Measurements from ENCODE around the gene EIF3L. TPM values are rescaled to one million over a fixed set of nuclear protein-coding genes. Genes with fewer than 3 reads are reported as not detected.

EIF3L gene
- polyA plus RNA-seq, 1 donor from 2014 or later, result 352 TPM

DNA sequence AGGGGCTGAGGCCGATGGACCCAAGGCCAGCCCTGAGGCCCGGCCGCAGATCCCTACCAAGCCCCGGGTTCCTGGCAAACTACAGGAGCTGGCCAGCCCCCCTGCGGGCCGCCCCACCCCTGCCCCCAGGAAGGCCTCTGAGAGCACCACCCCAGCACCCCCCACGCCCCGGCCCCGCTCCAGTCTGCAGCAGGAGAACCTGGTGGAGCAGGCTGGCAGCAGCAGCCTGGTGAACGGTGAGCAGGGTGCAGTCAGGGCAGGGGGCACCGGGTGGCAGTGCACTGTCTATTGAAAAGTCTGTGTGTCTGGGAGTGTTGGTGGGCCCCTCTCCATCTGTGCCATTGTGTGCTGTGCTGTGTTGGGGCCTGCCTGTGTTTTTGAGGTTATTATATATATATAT, 73.0 kb downstream of the EIF3L start:
- TF ChIP-seq SMC3 (conservative IDR thresholded peaks at IDR 0.05; ENCODE audit: poor library complexity) (no peak), RAD21 (conservative IDR thresholded peaks at IDR 0.05) (no peak), EP300 (conservative IDR thresholded peaks at IDR 0.05; ENCODE audit: poor library complexity, severe bottlenecking) (no peak), MXI1 (conservative IDR thresholded peaks at IDR 0.05; ENCODE audit: poor library complexity, severe bottlenecking) (no peak), POLR2AphosphoS5 (IDR thresholded peaks at IDR 0.05) (no peak), EZH2 (IDR thresholded peaks at IDR 0.05; ENCODE audit: borderline replicate concordance, insufficient read depth, low read length, poor library complexity, severe bottlenecking) (no peak), TAF1 (IDR thresholded peaks at IDR 0.05; ENCODE audit: low read depth) (no peak)
- TF ChIP-seq, protein P1, sequence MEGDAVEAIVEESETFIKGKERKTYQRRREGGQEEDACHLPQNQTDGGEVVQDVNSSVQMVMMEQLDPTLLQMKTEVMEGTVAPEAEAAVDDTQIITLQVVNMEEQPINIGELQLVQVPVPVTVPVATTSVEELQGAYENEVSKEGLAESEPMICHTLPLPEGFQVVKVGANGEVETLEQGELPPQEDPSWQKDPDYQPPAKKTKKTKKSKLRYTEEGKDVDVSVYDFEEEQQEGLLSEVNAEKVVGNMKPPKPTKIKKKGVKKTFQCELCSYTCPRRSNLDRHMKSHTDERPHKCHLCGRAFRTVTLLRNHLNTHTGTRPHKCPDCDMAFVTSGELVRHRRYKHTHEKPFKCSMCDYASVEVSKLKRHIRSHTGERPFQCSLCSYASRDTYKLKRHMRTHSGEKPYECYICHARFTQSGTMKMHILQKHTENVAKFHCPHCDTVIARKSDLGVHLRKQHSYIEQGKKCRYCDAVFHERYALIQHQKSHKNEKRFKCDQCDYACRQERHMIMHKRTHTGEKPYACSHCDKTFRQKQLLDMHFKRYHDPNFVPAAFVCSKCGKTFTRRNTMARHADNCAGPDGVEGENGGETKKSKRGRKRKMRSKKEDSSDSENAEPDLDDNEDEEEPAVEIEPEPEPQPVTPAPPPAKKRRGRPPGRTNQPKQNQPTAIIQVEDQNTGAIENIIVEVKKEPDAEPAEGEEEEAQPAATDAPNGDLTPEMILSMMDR (IDR thresholded peaks at IDR 0.05; ENCODE audit: poor library complexity, severe bottlenecking), result no peak
- TF ChIP-seq, protein P2, sequence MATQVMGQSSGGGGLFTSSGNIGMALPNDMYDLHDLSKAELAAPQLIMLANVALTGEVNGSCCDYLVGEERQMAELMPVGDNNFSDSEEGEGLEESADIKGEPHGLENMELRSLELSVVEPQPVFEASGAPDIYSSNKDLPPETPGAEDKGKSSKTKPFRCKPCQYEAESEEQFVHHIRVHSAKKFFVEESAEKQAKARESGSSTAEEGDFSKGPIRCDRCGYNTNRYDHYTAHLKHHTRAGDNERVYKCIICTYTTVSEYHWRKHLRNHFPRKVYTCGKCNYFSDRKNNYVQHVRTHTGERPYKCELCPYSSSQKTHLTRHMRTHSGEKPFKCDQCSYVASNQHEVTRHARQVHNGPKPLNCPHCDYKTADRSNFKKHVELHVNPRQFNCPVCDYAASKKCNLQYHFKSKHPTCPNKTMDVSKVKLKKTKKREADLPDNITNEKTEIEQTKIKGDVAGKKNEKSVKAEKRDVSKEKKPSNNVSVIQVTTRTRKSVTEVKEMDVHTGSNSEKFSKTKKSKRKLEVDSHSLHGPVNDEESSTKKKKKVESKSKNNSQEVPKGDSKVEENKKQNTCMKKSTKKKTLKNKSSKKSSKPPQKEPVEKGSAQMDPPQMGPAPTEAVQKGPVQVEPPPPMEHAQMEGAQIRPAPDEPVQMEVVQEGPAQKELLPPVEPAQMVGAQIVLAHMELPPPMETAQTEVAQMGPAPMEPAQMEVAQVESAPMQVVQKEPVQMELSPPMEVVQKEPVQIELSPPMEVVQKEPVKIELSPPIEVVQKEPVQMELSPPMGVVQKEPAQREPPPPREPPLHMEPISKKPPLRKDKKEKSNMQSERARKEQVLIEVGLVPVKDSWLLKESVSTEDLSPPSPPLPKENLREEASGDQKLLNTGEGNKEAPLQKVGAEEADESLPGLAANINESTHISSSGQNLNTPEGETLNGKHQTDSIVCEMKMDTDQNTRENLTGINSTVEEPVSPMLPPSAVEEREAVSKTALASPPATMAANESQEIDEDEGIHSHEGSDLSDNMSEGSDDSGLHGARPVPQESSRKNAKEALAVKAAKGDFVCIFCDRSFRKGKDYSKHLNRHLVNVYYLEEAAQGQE (IDR thresholded peaks at IDR 0.05; ENCODE audit: borderline replicate concordance), result no peak
- Histone ChIP-seq H3K27ac (ENCODE audit: low read length) (no peak overlapping the region), H3K9me3 (ENCODE audit: low read length) (no peaks in the 10 kb centered on the region), H2AFZ (ENCODE audit: low read depth, low read length) (no peak overlapping the region), H3K9me2 (ENCODE audit: insufficient read depth, low read length) (no peaks in the 10 kb centered on the region), H3F3A (ENCODE audit: insufficient read depth, low read length, poor library complexity, severe bottlenecking) (no peaks in the 10 kb centered on the region), H3K9ac (ENCODE audit: low read length) (no peak overlapping the region), H3K27me3 (ENCODE audit: insufficient read depth, low read depth, low read length) (no peaks in the 10 kb centered on the region), H3K4me3 (ENCODE audit: low read length) (no peak overlapping the region), H4K20me1 (ENCODE audit: insufficient read depth) (no peaks in the 10 kb centered on the region), H3K4me2 (ENCODE audit: low read length) (no peak overlapping the region), H3K36me3 (ENCODE audit: insufficient read depth, low read length) (no peaks in the 10 kb centered on the region), H3K79me2 (replicated peaks; ENCODE audit: insufficient read depth, low read length) (no peaks in the 10 kb centered on the region)

DNA sequence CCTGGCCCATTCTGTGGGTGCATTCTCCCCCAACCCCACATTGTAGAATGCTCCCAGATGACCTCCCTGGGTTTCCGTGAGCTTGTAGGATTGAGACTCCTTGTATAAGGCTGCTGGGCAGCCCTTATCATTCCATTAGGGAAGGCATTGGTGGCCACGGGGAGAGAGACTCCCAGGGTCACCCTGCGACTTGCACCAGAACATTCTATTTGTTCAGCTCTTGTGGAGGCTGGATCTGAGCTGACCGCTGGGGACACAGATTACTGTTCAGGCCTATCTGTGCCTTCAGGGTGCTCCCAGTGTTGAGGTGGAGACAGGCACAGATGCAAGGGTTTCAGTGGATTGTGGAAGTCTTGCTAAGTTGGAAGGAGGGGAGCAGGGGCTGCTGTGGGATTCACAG, 74.7 kb downstream of the EIF3L start:
- H3K9ac ChIP-seq (ENCODE audit: low read length), result no peak overlapping the region
- H3K9me2 ChIP-seq (ENCODE audit: insufficient read depth, low read length), result no peaks in the 10 kb centered on the region
- H3K27me3 ChIP-seq (ENCODE audit: insufficient read depth, low read depth, low read length), result no peaks in the 10 kb centered on the region
- no peaks in the 10 kb centered on the region for H3K79me2 ChIP-seq (replicated peaks; ENCODE audit: insufficient read depth, low read length)
- no peaks in the 10 kb centered on the region for H3K9me3 ChIP-seq (ENCODE audit: low read length)
- H3K4me3 ChIP-seq (ENCODE audit: low read length), result no peak overlapping the region
- no peak overlapping the region for H3K27ac ChIP-seq (ENCODE audit: low read length)
- no peak overlapping the region for H3K4me2 ChIP-seq (ENCODE audit: low read length)
- H2AFZ ChIP-seq (ENCODE audit: low read depth, low read length), result no peak overlapping the region
- H4K20me1 ChIP-seq (ENCODE audit: insufficient read depth), result no peaks in the 10 kb centered on the region
- H3K36me3 ChIP-seq (ENCODE audit: insufficient read depth, low read length), result no peaks in the 10 kb centered on the region
- TF ChIP-seq EZH2 (IDR thresholded peaks at IDR 0.05; ENCODE audit: borderline replicate concordance, insufficient read depth, low read length, poor library complexity, severe bottlenecking), result no peak
- TF ChIP-seq SMC3 (conservative IDR thresholded peaks at IDR 0.05; ENCODE audit: poor library complexity), result no peak
- no peak for TF ChIP-seq RAD21 (conservative IDR thresholded peaks at IDR 0.05)
- TF ChIP-seq EP300 (conservative IDR thresholded peaks at IDR 0.05; ENCODE audit: poor library complexity, severe bottlenecking), result no peak
- TF ChIP-seq MXI1 (conservative IDR thresholded peaks at IDR 0.05; ENCODE audit: poor library complexity, severe bottlenecking), result no peak
- TF ChIP-seq TAF1 (IDR thresholded peaks at IDR 0.05; ENCODE audit: low read depth), result no peak
- TF ChIP-seq, protein P2 (IDR thresholded peaks at IDR 0.05; ENCODE audit: borderline replicate concordance), result no peak
- TF ChIP-seq, protein P1 (IDR thresholded peaks at IDR 0.05; ENCODE audit: poor library complexity, severe bottlenecking), result no peak
- TF ChIP-seq POLR2AphosphoS5 (IDR thresholded peaks at IDR 0.05), result no peak
- no peaks in the 10 kb centered on the region for H3F3A ChIP-seq (ENCODE audit: insufficient read depth, low read length, poor library complexity, severe bottlenecking)
